HFFc6 (cell line): ENCODE data around the gene ANO8. TPM values are rescaled to one million over a fixed set of nuclear protein-coding genes. Genes with fewer than 3 reads are reported as not detected.
"Not testable (repeated sequence)": the region's sequence is repeated elsewhere in the genome, so short reads cannot be mapped to it uniquely, and the experiment has no call there.

Source experiments
- DNase-seq: peaks from one replicate; pipeline ENCODE4 v3.0.0-alpha.2; 2018
- H3K27ac Mint-ChIP-seq: 2 replicates; pipeline ENCODE4 v1.8.0; 2020; ENCODE audit warnings: mild to moderate bottlenecking, mixed read lengths
- H3K27me3 Mint-ChIP-seq: 2 replicates; pipeline ENCODE4 v1.8.0; 2021; ENCODE audit warnings: mild to moderate bottlenecking, moderate library complexity, mixed read lengths; ENCODE audit not compliant: insufficient read depth
- H3K36me3 Mint-ChIP-seq: 2 replicates; pipeline ENCODE4 v1.8.0; 2021; ENCODE audit warnings: low read depth, mixed read lengths
- H3K4me1 Mint-ChIP-seq: 2 replicates; pipeline ENCODE4 v1.8.0; 2020; ENCODE audit warnings: low read depth, mixed read lengths
- H3K4me3 Mint-ChIP-seq: 2 replicates; pipeline ENCODE4 v1.8.0; 2020; ENCODE audit warnings: mild to moderate bottlenecking, moderate library complexity, mixed read lengths
- H3K9me3 Mint-ChIP-seq: 2 replicates; pipeline ENCODE4 v1.8.0; 2020; ENCODE audit warnings: mild to moderate bottlenecking, mixed read lengths
- total RNA-seq, 6 experiments: library from RNA; stranded (reverse); fragmentation: NEBNext Ultra II Directional; extraction: Animal tissue kit (Norgen Biotek cat#: 25700); gene quantifications; 2 replicates in 1 of 6; 3 replicates in 5 of 6; pipeline ENCODE4 v1.2.3, GENCODE V29; 2021
- TF ChIP-seq, protein P1 (sequence below): fragments of 200-600 bp; sonication (generic); IDR thresholded peaks from 2 replicates; pipeline ENCODE4 v1.5.0; 2021; ENCODE audit warnings: antibody characterized with exemption, mild to moderate bottlenecking

Gene ANO8
- total RNA-seq, 6 experiments from 2014 or later: 4.4 to 6.0 (median 5.0) TPM

DNA sequence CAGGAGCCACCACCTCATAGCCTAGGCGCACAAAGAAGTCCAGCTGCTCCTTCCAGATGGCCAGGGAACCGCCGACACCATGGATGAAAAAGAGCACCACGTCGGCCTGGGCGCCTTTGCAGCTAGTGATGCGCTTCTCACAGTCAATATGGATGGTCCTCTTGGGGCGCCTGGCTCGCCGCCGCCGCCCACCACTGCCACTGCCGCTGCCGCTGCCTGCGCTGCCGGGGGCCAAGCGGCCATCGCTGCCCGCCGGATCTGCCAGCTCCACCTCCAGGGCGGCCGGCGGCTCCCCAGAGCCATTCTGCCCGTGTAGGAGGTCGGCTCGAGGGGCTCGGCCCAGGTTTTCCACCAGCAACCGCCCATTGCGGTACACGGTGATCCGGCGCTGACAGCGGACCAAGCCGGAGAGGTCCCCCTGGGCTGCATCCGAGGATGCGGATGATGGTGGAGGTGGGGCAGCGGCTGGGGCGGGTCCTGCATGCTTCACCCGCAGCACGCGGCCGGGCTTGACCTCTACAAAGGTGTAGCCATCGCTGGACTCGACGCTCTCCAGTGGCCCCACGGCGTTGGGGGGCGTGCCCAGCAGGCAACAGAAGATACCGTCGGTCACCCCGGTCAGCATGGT lies 33.5 kb downstream of the ANO8 start:
- no peak overlapping the region for H3K27ac Mint-ChIP-seq

DNA sequence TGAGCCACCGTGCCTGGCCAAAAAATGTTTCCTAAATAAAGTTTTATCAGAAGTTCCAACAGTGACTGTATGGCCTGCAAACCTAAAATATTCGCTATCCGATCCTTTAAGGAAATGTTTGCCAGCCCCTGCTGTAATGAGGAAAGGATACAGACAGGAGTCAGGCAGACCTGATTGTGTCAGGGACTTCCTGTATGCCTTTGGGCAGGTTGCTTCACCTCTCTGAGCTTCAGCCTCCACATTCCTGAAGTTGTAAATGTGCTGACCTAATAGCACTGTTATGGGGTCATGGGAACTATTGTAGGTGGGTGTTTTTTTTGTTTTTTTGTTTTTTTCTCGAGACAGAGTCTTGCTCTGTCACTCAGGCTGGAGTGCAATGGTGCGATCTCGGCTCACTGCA lies 37.7 kb downstream of the ANO8 start:
- H3K36me3 Mint-ChIP-seq: peaks cover 11% of the 10 kb centered on the region; the same call in 1 of the 2 replicates
- no peak overlapping the region for H3K4me3 Mint-ChIP-seq
- H3K27me3 Mint-ChIP-seq: no peaks in the 10 kb centered on the region; the same call in 1 of the 2 replicates
- no peaks in the 10 kb centered on the region for H3K9me3 Mint-ChIP-seq
- H3K27ac Mint-ChIP-seq: no peak overlapping the region
- no peak for DNase-seq
- H3K4me1 Mint-ChIP-seq: peaks cover 16% of the 10 kb centered on the region
- TF ChIP-seq, protein P1, sequence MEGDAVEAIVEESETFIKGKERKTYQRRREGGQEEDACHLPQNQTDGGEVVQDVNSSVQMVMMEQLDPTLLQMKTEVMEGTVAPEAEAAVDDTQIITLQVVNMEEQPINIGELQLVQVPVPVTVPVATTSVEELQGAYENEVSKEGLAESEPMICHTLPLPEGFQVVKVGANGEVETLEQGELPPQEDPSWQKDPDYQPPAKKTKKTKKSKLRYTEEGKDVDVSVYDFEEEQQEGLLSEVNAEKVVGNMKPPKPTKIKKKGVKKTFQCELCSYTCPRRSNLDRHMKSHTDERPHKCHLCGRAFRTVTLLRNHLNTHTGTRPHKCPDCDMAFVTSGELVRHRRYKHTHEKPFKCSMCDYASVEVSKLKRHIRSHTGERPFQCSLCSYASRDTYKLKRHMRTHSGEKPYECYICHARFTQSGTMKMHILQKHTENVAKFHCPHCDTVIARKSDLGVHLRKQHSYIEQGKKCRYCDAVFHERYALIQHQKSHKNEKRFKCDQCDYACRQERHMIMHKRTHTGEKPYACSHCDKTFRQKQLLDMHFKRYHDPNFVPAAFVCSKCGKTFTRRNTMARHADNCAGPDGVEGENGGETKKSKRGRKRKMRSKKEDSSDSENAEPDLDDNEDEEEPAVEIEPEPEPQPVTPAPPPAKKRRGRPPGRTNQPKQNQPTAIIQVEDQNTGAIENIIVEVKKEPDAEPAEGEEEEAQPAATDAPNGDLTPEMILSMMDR: no peak

More for the DNA sequence above, 33.5 kb downstream of the ANO8 start:
- peaks cover 35% of the 10 kb centered on the region for H3K4me1 Mint-ChIP-seq
- TF ChIP-seq, protein P1: no peak
- no peak for DNase-seq
- H3K9me3 Mint-ChIP-seq: no peaks in the 10 kb centered on the region
- no peaks in the 10 kb centered on the region; the same call in 1 of the 2 replicates for H3K27me3 Mint-ChIP-seq
- H3K4me3 Mint-ChIP-seq: no peak overlapping the region
- peaks cover 13% of the 10 kb centered on the region; the same call in 1 of the 2 replicates for H3K36me3 Mint-ChIP-seq

DNA sequence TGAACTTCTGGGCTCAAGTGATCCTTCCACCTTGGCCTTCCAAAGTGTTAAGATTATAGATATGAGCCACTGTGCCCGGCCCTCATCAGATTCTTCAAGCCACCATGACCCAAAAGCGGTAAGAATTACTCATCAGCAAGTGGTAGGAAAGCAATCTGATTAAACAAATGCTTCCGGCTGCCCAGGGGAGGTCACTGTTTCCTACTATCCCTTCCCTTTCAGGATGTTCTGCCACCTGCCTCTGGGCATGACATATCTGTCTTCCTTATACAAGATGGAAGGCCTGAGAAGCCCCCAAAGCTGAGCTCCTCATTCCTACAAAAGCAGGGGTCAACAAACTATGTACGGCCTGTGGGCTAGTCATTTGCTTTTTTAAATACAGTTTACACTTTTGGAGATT lies 38.4 kb downstream of the ANO8 start:
- peak; percentile 59 for DNase-seq
- TF ChIP-seq, protein P1: peak; percentile 45
- peaks cover 15% of the 10 kb centered on the region for H3K4me1 Mint-ChIP-seq
- H3K4me3 Mint-ChIP-seq: no peak overlapping the region
- H3K27me3 Mint-ChIP-seq: no peaks in the 10 kb centered on the region
- H3K27ac Mint-ChIP-seq: peak overlapping the region; percentile 16; the same call in 1 of the 2 replicates
- peaks cover 5% of the 10 kb centered on the region; the same call in 1 of the 2 replicates for H3K36me3 Mint-ChIP-seq
- H3K9me3 Mint-ChIP-seq: no peaks in the 10 kb centered on the region

DNA sequence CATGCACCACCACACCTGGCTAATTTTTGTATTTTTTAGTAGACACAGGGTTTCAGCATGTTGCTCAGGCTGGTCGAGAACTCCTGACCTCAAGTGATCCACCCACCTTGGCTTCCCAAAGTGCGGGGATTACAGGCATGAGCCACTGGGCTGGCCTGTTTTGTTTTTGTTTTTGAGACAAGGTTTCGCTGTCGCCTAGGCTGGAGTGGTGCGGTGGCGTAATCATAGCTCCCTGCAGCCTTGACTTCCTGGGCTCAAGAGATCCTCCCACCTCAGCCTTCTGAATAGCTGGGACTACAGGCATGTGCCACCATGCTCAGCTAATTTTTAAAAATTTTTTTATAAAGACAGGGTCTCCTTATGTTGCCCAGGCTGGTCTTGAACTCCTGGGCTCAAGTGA lies 39.1 kb downstream of the ANO8 start:
- not testable (repeated sequence) for H3K36me3 Mint-ChIP-seq, H3K27me3 Mint-ChIP-seq, H3K27ac Mint-ChIP-seq, DNase-seq, H3K9me3 Mint-ChIP-seq, H3K4me3 Mint-ChIP-seq
- peaks cover 15% of the 10 kb centered on the region for H3K4me1 Mint-ChIP-seq

DNA sequence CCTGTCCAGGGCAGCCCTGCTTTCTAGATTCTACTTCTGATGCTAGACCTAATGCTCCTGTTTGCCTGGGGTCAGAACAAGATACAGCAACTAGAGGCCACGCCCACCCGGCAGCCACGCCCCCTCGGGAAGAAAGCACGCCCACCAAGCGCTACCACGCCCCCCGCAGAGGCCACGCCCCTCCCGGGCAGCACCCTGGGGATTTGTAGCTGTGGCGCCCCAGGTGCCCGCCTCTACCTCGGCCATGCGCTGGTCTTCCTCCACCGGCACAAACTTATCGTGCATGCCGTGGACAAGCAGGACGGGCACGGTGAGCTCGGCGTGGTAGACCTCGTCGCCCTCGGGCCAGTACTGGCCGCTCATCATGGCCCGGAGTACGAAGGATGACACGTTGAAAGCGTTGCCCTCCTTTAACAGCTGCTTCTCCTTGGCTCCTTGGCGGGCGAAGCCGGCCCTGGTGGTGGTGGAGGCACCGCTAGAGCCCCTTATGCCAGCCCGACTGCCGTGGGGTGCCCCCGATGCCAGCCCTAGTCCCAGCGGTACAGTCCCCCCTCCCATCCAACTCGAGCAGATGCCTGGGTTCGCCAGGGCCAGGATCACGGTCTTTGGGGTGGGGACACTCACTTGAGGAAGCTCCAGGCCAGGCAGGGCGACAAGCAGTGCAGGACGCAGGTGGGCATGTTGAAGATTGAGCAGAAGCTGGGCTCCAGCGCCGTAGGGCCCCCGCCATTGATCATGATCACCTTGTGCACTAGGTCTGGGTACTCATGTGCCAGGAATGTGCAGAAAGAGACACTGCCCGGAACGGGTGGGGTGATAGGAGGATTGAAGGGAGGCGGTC lies 40.4 kb downstream of the ANO8 start:
- Mint-ChIP-seq H3K27me3 (no peaks in the 10 kb centered on the region), H3K36me3 (peaks cover 5% of the 10 kb centered on the region; the same call in 1 of the 2 replicates), H3K4me3 (no peak overlapping the region), H3K9me3 (no peaks in the 10 kb centered on the region), H3K4me1 (peaks cover 15% of the 10 kb centered on the region), H3K27ac (no peak overlapping the region)
- TF ChIP-seq, protein P1: no peak
- no peak for DNase-seq

DNA sequence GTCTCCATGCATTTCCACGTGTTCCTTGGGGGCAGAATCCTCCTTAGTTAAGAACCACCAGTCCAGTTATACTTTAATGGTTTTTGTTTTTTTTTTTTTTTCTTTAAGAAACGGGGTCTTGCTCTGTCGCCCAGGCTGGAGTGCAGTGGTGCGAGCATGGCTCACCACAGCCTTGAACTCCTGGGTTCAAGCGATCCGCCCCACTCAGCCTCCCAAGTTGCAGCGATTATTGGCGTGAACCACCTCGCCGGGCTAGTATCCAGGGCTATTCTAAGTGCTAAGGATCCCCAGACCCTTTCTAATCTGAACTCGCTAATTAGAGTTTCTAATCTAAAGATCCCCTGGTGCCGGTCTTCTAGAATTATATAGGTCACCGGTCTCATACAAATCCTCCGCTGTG lies 41.0 kb downstream of the ANO8 start:
- H3K4me1 Mint-ChIP-seq: peaks cover 15% of the 10 kb centered on the region
- peaks cover 5% of the 10 kb centered on the region; the same call in 1 of the 2 replicates for H3K36me3 Mint-ChIP-seq
- TF ChIP-seq, protein P1: no peak
- H3K4me3 Mint-ChIP-seq: no peak overlapping the region
- H3K27me3 Mint-ChIP-seq: no peaks in the 10 kb centered on the region
- no peak overlapping the region for H3K27ac Mint-ChIP-seq
- DNase-seq: no peak
- H3K9me3 Mint-ChIP-seq: no peaks in the 10 kb centered on the region
